Tongue (tissue), 2 donors: ENCODE data around the gene LAMA3. TPM values are rescaled to one million over a fixed set of nuclear protein-coding genes. Genes with fewer than 3 reads are reported as not detected.

ENCODE experiments used
- DNase-seq: peaks from one replicate; pipeline ENCODE4 v3.0.0-alpha.2; 2015
- total RNA-seq: library from RNA; depleted of rRNA; stranded (reverse); fragments of >200 nt; gene quantifications from one replicate; pipeline ENCODE4 v1.2.3, GENCODE V29; 2014

The LAMA3 gene
- total RNA-seq, 1 donor from 2014 or later = 37.0 TPM

GRCh38 chr18:23824669-23825068, 135.4 kb downstream of the LAMA3 start:
- no peak for DNase-seq

DNA sequence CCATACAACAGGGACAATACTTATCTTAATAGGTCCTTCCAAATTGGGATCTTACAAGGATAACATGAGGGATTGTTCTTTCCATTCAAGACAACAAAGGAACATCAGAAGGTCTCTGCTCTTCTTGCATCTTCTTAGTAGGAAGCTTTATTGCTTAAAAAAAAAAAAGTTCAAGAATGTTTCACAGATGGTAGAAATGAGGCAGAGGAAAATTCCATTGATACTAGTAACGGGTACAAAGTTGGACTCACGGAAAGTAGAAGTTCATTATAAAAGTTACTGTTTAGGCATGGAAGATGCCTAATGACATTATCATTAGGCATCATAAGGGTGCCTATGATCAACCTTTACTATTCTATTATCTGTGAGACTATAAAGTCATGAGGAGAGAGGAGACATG, 136.2 kb downstream of the LAMA3 start:
- DNase-seq = no peak

DNA sequence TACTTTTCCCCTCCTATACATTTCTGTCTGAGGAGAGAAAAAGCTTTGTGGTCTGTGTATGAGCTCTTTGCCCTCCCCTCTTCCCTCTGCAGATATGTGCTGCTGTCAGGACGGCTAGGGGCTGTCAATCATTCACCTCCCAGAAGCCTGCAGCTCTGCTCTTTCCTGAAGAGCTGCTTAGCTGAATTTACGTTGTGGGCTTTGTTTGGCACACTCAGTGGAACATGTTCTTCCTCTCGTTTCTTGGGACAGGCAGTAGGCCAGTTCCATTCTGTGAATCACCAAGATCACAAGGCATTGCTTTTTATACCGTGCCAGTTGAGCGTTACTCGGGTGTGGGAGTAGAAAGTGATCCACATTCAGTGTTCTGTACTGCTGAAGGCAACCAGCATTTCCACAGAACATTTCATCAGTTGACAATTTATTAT, 136.7 kb downstream of the LAMA3 start:
- peak; percentile 68 for DNase-seq

- no peak for DNase-seq
These were observed 137.8 kb downstream of the LAMA3 start for GRCh38 chr18:23826850-23827620.

DNA sequence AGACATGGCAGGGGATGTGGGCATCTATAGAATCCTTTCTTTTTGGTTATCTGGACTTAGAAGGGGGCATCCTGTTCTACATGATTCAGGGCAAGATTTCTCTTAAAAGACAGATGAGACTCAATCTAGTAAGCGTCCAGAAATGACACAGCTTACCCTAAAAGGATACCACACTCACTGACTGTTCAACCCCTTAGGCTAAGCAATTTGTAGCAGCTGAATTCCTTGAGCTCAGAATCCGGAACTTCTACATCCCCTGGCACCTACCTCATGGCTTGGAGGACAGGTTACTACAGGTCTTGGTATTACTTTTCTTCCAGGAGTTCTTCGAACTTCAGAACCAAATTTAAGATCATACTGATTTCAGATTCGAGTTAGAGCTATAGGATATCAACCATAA, 138.4 kb downstream of the LAMA3 start:
- DNase-seq = peak; percentile 24

DNA sequence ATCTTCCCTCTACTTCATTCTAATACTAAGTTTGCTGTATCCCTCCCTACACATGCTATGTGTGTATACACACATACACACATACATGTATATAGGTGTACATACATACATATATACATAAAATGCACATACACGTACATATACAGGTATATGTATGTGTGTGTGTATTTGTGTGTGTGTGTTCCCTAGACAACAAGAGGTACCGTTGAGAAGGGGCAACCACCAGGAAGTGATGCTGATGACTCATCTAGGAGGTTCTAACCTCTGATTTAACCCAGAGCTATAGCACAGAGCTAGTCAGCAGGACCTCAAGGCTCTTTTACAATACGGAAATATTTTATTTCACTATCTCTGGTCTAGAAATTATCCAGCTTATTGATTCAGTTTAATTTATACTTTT, 139.2 kb downstream of the LAMA3 start:
- DNase-seq = no peak

- no peak for DNase-seq
These were observed 143.7 kb downstream of the LAMA3 start for GRCh38 chr18:23832911-23833310.

GRCh38 chr18:23833714-23834113, 144.5 kb downstream of the LAMA3 start:
- DNase-seq = no peak

DNA sequence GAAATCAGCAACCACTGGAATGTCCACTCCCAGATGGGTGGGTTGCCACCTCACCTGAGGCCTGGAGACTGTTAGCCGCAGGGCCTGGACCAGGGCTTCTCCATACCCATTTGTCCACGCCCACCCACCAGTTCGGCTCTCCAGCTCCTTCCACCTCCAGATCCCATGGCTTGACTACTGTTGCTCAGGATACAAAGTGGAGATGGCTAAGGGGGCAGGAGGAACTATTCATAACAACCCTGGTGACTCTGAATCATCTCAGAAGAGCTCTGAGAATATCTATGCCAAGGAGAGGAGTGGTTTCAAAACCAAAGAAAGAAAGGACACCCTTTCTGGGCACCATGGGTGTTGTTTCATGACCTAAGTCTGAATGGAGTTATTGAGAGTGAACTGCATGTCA, 145.8 kb downstream of the LAMA3 start:
- DNase-seq = no peak

DNA sequence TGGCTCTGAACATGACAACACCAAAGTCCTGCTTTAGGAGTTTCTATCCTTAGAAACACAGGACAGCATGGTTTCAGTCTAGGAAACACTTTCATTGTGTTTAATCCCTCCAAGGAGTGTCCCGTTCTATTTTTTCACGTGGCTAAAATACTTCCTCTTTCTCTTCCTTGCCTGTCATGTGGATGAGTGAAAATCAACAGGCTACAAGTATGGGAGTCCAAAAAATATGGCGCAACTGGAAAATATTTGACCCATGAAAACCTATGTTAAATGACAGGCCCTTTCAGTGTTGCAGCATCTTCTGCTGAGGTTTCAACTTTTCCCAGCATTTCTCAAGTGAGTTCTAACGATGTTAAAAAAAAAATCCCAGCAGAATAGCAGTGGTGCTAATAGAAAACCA, 146.3 kb downstream of the LAMA3 start:
- DNase-seq = peak; percentile 45

GRCh38 chr18:23837591-23837990, 148.3 kb downstream of the LAMA3 start:
- no peak for DNase-seq

- no peak for DNase-seq
These were observed 149.0 kb downstream of the LAMA3 start for GRCh38 chr18:23838233-23838632.

- no peak for DNase-seq
These were observed 149.6 kb downstream of the LAMA3 start for GRCh38 chr18:23838801-23839366.

- no peak for DNase-seq
These were observed 153.1 kb downstream of the LAMA3 start for GRCh38 chr18:23842305-23842704.

DNA sequence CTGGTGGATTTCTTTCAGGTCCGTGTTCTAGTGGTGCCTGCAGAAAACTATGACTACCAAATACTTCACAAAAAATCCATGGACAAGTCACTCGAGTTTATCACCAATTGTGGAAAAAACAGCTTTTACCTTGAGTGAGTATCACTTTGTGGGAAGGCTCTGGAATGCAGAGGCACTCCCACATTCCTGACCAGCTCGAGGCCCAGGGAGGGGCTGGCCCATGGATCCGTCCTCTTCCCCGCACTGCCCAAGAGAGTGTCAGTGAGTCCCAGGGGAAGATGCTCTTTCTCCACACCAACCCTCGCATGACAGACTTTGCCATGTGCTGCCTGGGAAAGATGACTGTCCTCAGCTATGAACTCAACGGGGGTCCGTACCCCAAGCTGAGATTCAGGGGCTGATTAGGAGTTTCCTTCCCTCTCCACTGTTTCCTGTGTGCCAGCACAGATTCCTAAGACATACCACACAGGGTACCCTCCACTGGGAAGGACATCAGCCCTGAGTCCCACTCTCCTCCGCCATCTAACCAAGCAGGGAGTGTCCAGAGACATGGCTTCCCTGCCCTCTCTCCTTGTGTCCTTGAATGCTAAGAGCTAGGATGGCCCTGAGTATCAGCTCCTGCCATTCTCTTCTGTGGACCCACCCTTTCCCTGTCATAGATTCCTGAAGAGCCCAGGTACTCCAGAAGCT, 155.9 kb downstream of the LAMA3 start:
- DNase-seq = no peak

- DNase-seq = no peak
These were observed 156.9 kb downstream of the LAMA3 start for GRCh38 chr18:23845988-23846630.

DNA sequence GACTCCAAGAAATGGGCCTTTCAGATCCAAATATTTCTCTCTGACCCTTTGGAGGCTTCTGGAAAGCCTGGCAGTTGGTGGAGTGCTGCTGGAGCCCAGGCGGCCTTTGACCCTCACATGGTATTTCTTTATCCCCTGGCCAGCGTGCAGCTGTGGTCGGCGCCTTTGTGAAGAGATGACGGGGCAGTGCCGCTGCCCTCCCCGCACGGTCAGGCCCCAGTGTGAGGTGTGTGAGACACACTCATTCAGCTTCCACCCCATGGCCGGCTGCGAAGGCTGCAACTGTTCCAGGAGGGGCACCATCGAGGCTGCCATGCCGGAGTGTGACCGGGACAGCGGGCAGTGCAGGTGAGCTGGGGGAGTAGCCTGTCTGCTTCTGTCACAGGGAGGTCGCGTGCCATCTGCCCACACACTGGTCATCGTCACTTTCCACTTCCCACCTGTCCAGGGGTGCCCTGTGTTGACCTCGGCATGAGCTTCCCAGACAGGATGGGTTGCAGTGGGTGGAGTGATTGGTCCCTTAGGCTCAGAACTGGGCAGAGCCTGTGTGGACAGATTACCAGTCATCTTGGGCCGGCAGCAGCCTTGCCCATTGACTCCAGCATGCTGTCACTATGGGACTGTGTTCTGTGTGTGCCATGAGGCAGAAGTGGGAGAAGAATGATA, 158.2 kb downstream of the LAMA3 start:
- no peak for DNase-seq

DNA sequence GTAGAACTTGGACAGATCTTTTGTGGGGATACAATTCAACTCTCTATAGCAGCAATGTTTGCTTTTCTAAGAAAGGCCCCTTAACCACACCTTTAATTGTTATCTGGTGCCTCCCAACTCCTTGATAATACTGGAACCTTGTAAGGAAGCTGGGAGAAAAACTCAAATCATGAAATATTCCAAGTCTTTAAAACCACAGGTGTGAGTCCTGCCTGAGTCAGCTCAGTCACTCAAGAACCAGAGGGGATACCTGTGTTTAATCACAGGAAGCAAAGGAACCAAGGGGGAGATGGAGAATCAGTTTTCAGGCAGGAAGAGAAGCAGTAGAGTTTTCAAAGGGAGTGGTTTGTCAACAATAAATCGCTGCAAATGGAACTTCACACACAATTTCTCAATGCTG, 159.9 kb downstream of the LAMA3 start:
- no peak for DNase-seq

GRCh38 chr18:23850215-23850614, 161.0 kb downstream of the LAMA3 start:
- DNase-seq = no peak

GRCh38 chr18:23851470-23852002, 162.3 kb downstream of the LAMA3 start:
- DNase-seq = no peak

- no peak for DNase-seq
These were observed 163.2 kb downstream of the LAMA3 start for GRCh38 chr18:23852236-23853045.
